Prostate gland (tissue), 2 donors: ENCODE measurements around the gene GOT1. TPM values are rescaled to one million over a fixed set of nuclear protein-coding genes. Genes with fewer than 3 reads are reported as not detected.

Experiments
- DNase-seq: peaks from one replicate; pipeline ENCODE4 v3.0.0-alpha.2; 2019; ENCODE audit warnings: low spot score
- H3K27ac ChIP-seq, 2 donors: fragments of 200-600 bp; sonication (generic); 2 replicates each; pipeline ENCODE4 v1.5.1; 2017 to 2019
- H3K27me3 ChIP-seq: fragments of 200-600 bp; sonication (generic); replicated peaks from 2 replicates; pipeline ENCODE4 v1.5.1; 2019; ENCODE audit not compliant: insufficient read depth
- H3K36me3 ChIP-seq, 2 donors: fragments of 200-600 bp; sonication (generic); 1 replicate in 1 of 2; 2 replicates in 1 of 2; pipeline versions ENCODE4 v1.5.1 to v1.8.1; 2017 to 2019
- H3K4me1 ChIP-seq: fragments of 200-600 bp; sonication (generic); replicated peaks from 2 replicates; pipeline ENCODE4 v1.5.1; 2019
- H3K4me3 ChIP-seq, 2 donors: fragments of 200-600 bp; sonication (generic); 2 replicates each; pipeline ENCODE4 v1.5.1; 2017 to 2019
- H3K9me3 ChIP-seq: fragments of 200-600 bp; sonication (generic); 2 replicates; pipeline ENCODE4 v1.5.1; 2017
- CTCF ChIP-seq, 4 experiments: fragments of 200-600 bp in 2 of 4; fragments of 450-650 bp in 2 of 4; sonication (generic) in 2 of 4; IDR thresholded peaks; 1 replicate in 3 of 4; 2 replicates in 1 of 4; pipeline ENCODE4 v1.5.1; 2016 to 2019; ENCODE audit warnings: antibody characterized with exemption in 4 of 4, mild to moderate bottlenecking in 2 of 4, moderate library complexity in 2 of 4
- POLR2A ChIP-seq: fragments of 450-650 bp; IDR thresholded peaks from one replicate; pipeline ENCODE4 v1.6.1; 2016; ENCODE audit warnings: antibody characterized with exemption, mild to moderate bottlenecking
- POLR2AphosphoS5 ChIP-seq: sonication (generic); formaldehyde crosslinking; IDR thresholded peaks from one replicate; pipeline ENCODE4 v1.6.1; 2017; ENCODE audit warnings: antibody characterized with exemption
- WGBS: methylation state at CpG from one replicate; pipeline ENCODE4 v1.1.5; 2018; 5-methylcytosine and 5-hydroxymethylcytosine counted together
- intact Hi-C: fragments of 100-400 bp; cut with DNase I; formaldehyde crosslinking; loops from one replicate; pipeline ENCODE4 v1.14.2; 2022
- total RNA-seq, 2 donors: library from RNA; depleted of rRNA; stranded (reverse); fragments of >200 nt; gene quantifications; one replicate each; pipeline ENCODE4 v1.1.0, GENCODE V29; 2016

The GOT1 gene
- total RNA-seq, 2 donors from 2014 or later, result 19.7 to 20.3 TPM

GRCh38 chr10:99431190-99431760 lies 851 bp upstream of the GOT1 start:
- Histone ChIP-seq H3K36me3 (no peaks in the 10 kb centered on the region), H3K27me3 (no peaks in the 10 kb centered on the region), H3K4me1 (peaks cover 7% of the 10 kb centered on the region), H3K9me3 (no peaks in the 10 kb centered on the region), H3K4me3 (peak overlapping the region; percentile 66 to 89), H3K27ac (peak overlapping the region; percentile 87 to 93)
- WGBS, result under 1% methylated on average over 20 of the region's 20 CpGs
- TF ChIP-seq CTCF (IDR thresholded peaks at IDR 0.05), result no peak
- intact Hi-C loops, result loop anchor here (2.0 kb wide), 1 partner anchor 190 kb away; the partner anchor contains the start of gene SLC25A28
- peak; percentile 62 for DNase-seq

GRCh38 chr10:99430116-99430450 lies 341 bp downstream of the GOT1 start:
- intact Hi-C loops, result loop anchor here (2.0 kb wide), 1 partner anchor 191 kb away; the partner anchor contains the start of gene SLC25A28
- TF ChIP-seq CTCF (IDR thresholded peaks at IDR 0.05) (no peak), POLR2A (no peak), POLR2AphosphoS5 (no peak)
- no peak for DNase-seq
- H3K27me3 ChIP-seq, result no peaks in the 10 kb centered on the region
- no peaks in the 10 kb centered on the region for H3K9me3 ChIP-seq
- WGBS, result 4% methylated on average over 14 of the region's 14 CpGs
- peak overlapping the region; percentile 66 to 89 for H3K4me3 ChIP-seq
- peak overlapping the region; percentile 72 to 87 for H3K27ac ChIP-seq
- H3K36me3 ChIP-seq, result no peaks in the 10 kb centered on the region
- H3K4me1 ChIP-seq, result peaks cover 7% of the 10 kb centered on the region

GRCh38 chr10:99429517-99430095 lies 818 bp downstream of the GOT1 start:
- peak overlapping the region in 1 of 2 donors; percentile 72 for H3K27ac ChIP-seq
- TF ChIP-seq POLR2AphosphoS5, result no peak
- TF ChIP-seq CTCF (IDR thresholded peaks at IDR 0.05), result no peak
- TF ChIP-seq POLR2A, result no peak
- no peaks in the 10 kb centered on the region for H3K27me3 ChIP-seq
- peaks cover 7% of the 10 kb centered on the region for H3K4me1 ChIP-seq
- intact Hi-C loops, result loop anchor here (2.0 kb wide), 1 partner anchor 191 kb away; the partner anchor contains the start of gene SLC25A28
- no peaks in the 10 kb centered on the region for H3K9me3 ChIP-seq
- H3K4me3 ChIP-seq, result peak overlapping the region; percentile 66 to 89
- DNase-seq, result no peak
- WGBS, result 19% methylated on average over 6 of the region's 6 CpGs
- no peaks in the 10 kb centered on the region for H3K36me3 ChIP-seq

GRCh38 chr10:99427566-99428190 lies 2.7 kb downstream of the GOT1 start:
- H3K27ac ChIP-seq, result no peak overlapping the region

More at GRCh38 chr10:99427566-99428190, 2.7 kb downstream of the GOT1 start:
- intact Hi-C loops, result no loop called here
- H3K27me3 ChIP-seq, result no peaks in the 10 kb centered on the region
- DNase-seq, result no peak
- no peaks in the 10 kb centered on the region for H3K9me3 ChIP-seq
- H3K4me3 ChIP-seq, result no peak overlapping the region
- WGBS, result 93% methylated on average over 4 of the region's 4 CpGs
- peaks cover 7% of the 10 kb centered on the region for H3K4me1 ChIP-seq
- TF ChIP-seq POLR2A, result no peak
- no peak for TF ChIP-seq CTCF (IDR thresholded peaks at IDR 0.05)
- TF ChIP-seq POLR2AphosphoS5, result no peak
- H3K36me3 ChIP-seq, result no peaks in the 10 kb centered on the region
